Adrenal gland (tissue), 12 donors: ENCODE data around the gene CARMIL3. TPM values are rescaled to one million over a fixed set of nuclear protein-coding genes. Genes with fewer than 3 reads are reported as not detected.

ENCODE experiments used
- DNase-seq, 7 donors: peaks; one replicate each; pipeline ENCODE4 v3.0.0-alpha.2; 2019 to 2020
- H3K27ac ChIP-seq, 5 donors: fragments of 200-600 bp; sonication (generic) in 4 of 5; 1 replicate in 3 of 5; 2 replicates in 2 of 5; pipeline versions ENCODE4 v1.5.1 to v1.8.0; 2016 to 2020; ENCODE audit warnings: mild to moderate bottlenecking in 1 of 5
- H3K27me3 ChIP-seq: fragments of 200-600 bp; 2 replicates; pipeline ENCODE4 v1.8.0; 2021
- H3K36me3 ChIP-seq, 2 donors: fragments of 200-600 bp; replicated peaks in 1 of 2; 1 replicate in 1 of 2; 2 replicates in 1 of 2; pipeline versions ENCODE4 v1.5.1 to v1.8.0; 2018 to 2022
- H3K4me1 ChIP-seq, 2 donors: fragments of 200-600 bp; replicated peaks in 1 of 2; 1 replicate in 1 of 2; 2 replicates in 1 of 2; pipeline versions ENCODE4 v1.5.1 to v1.8.0; 2018 to 2021
- H3K4me3 ChIP-seq, 4 donors: fragments of 200-600 bp; sonication (generic) in 3 of 4; one replicate each; pipeline ENCODE4 v1.5.1; 2016 to 2018
- H3K9me3 ChIP-seq, 3 donors: fragments of 200-600 bp; sonication (generic) in 1 of 3; replicated peaks in 1 of 3; 1 replicate in 2 of 3; 2 replicates in 1 of 3; pipeline versions ENCODE4 v1.5.1 to v1.8.0; 2016 to 2021
- CTCF ChIP-seq, 6 experiments: fragments of 450-650 bp in 4 of 6; fragments of 200-600 bp in 2 of 6; sonication (generic) in 1 of 6; IDR thresholded peaks; 1 replicate in 5 of 6; 2 replicates in 1 of 6; pipeline versions ENCODE4 v1.5.1 to v1.8.0; 2016 to 2021; ENCODE audit warnings: antibody characterized with exemption in 6 of 6, mild to moderate bottlenecking in 2 of 6, moderate library complexity in 1 of 6
- POLR2A ChIP-seq, 2 donors: fragments of 450-650 bp; IDR thresholded peaks; one replicate each; pipeline ENCODE4 v1.6.1; 2017; ENCODE audit warnings: antibody characterized with exemption in 2 of 2, mild to moderate bottlenecking in 2 of 2, moderate library complexity in 1 of 2
- WGBS, 4 donors: extraction: QIAGEN DNeasy Blood & Tissue Kit in 2 of 4; methylation state at CpG; one replicate each; pipeline versions ENCODE4 v1.1.5 to v1.1.7; 2013 to 2017; 5-methylcytosine and 5-hydroxymethylcytosine counted together
- intact Hi-C, 2 donors: fragments of 100-400 bp; cut with DNase I; formaldehyde crosslinking; loops; one replicate each; pipeline versions ENCODE4 v1.14.1 to v1.15.0; 2022 to 2023
- polyA plus RNA-seq, 3 donors: library from polyadenylated mRNA; stranded (reverse); fragments of 200-250 nt in 2 of 3; fragments of 350-450 nt in 1 of 3; fragmentation: Illumina TruSeq in 1 of 3; extraction: RNeasy Lipid Tissue Mini Kit (QIAGEN cat#74804) in 1 of 3; gene quantifications; one replicate each; pipeline ENCODE4 v1.2.3, GENCODE V29; 2013 to 2014
- total RNA-seq, 9 donors: library from RNA; depleted of rRNA in 4 of 9; stranded (reverse); fragments of >200 nt in 4 of 9; fragments of 120-200 nt in 1 of 9; fragmentation: NEBNext Ultra II Directional in 1 of 9; extraction: Animal tissue kit (Norgen Biotek cat#: 25700) in 1 of 9; gene quantifications; one replicate each; pipeline versions ENCODE4 v1.1.0 to v1.2.4, GENCODE V29; 2013 to 2023
- donor health status: healthy with polysubstance abuse.
- donor health status: Bipolar disorder and iron deficiency.
- donor health status: DM: yes; HTN: yes; CAD: no.
- donor health status: DM: no; HTN: no; CAD: no.
- donor health status: DM: no; HTN: no; CAD: no.
- donor health status: DM: yes; HTN: yes; CAD: no.

The CARMIL3 gene
- total and polyA plus RNA-seq, 12 donors, result 0.17 to 5.8 (median 0.74) TPM; not detected in 1

- no peak overlapping the region for H3K27ac ChIP-seq
- no peaks in the 10 kb centered on the region for H3K4me1 ChIP-seq
- no peaks in the 10 kb centered on the region for H3K36me3 ChIP-seq
- TF ChIP-seq POLR2A (IDR thresholded peaks at IDR 0.05) (no peak), CTCF (IDR thresholded peaks at IDR 0.05) (no peak)
- WGBS, 4 donors, result 89 to 93% (median 90%) methylated on average over 3 of the region's 3 CpGs
- no peaks in the 10 kb centered on the region for H3K9me3 ChIP-seq
- no peak for DNase-seq
- no peaks in the 10 kb centered on the region for H3K27me3 ChIP-seq
- intact Hi-C loops, result loop anchor here in 1 of 2 donors (10.0 kb wide), 1 partner anchor 109 kb away; no protein-coding TSS in a partner anchor
- no peak overlapping the region for H3K4me3 ChIP-seq
These were observed 31.7 kb downstream of the CARMIL3 start for GRCh38 chr14:24083462-24083861.

- Histone ChIP-seq H3K27me3 (no peaks in the 10 kb centered on the region), H3K4me3 (no peak overlapping the region), H3K9me3 (no peaks in the 10 kb centered on the region), H3K36me3 (no peaks in the 10 kb centered on the region), H3K27ac (no peak overlapping the region), H3K4me1 (no peaks in the 10 kb centered on the region)
- TF ChIP-seq CTCF (IDR thresholded peaks at IDR 0.05), result no peak
- no peak for TF ChIP-seq POLR2A (IDR thresholded peaks at IDR 0.05)
- intact Hi-C loops, result loop anchor here in 1 of 2 donors (10.0 kb wide), 1 partner anchor 110 kb away; no protein-coding TSS in a partner anchor
- WGBS, 4 donors, result 85 to 96% (median 95%) methylated on average over 2 of the region's 2 CpGs
- no peak for DNase-seq
These were observed 32.6 kb downstream of the CARMIL3 start for GRCh38 chr14:24084440-24084839.

GRCh38 chr14:24085215-24085614 is 33.4 kb downstream of the CARMIL3 start:
- no peak for DNase-seq
- intact Hi-C loops, result loop anchor here in 1 of 2 donors (10.0 kb wide), 1 partner anchor 110 kb away; no protein-coding TSS in a partner anchor
- no peaks in the 10 kb centered on the region for H3K4me1 ChIP-seq
- 85 to 95% (median 88%) methylated on average over 3 of the region's 3 CpGs for WGBS, 4 donors
- no peaks in the 10 kb centered on the region for H3K27me3 ChIP-seq
- TF ChIP-seq CTCF (IDR thresholded peaks at IDR 0.05), result no peak
- no peak for TF ChIP-seq POLR2A (IDR thresholded peaks at IDR 0.05)
- H3K36me3 ChIP-seq, result no peaks in the 10 kb centered on the region
- H3K4me3 ChIP-seq, result no peak overlapping the region
- no peak overlapping the region for H3K27ac ChIP-seq
- H3K9me3 ChIP-seq, result no peaks in the 10 kb centered on the region

- no peak for DNase-seq
- Histone ChIP-seq H3K4me3 (no peak overlapping the region), H3K9me3 (no peaks in the 10 kb centered on the region), H3K36me3 (no peaks in the 10 kb centered on the region), H3K27me3 (no peaks in the 10 kb centered on the region), H3K4me1 (no peaks in the 10 kb centered on the region), H3K27ac (no peak overlapping the region)
- WGBS, 4 donors, result 88 to 99% (median 92%) methylated on average over 3 of the region's 3 CpGs
- no peak for TF ChIP-seq CTCF (IDR thresholded peaks at IDR 0.05)
- TF ChIP-seq POLR2A (IDR thresholded peaks at IDR 0.05), result no peak
- intact Hi-C loops, result loop anchor here in 1 of 2 donors (10.0 kb wide), 1 partner anchor 112 kb away; no protein-coding TSS in a partner anchor
These were observed 34.6 kb downstream of the CARMIL3 start for GRCh38 chr14:24086193-24086955.
